GM19238 (cell line): ENCODE results near the gene ZBTB14.

Experiments
- DNase-seq: peaks from one replicate; pipeline ENCODE4 v3.0.0; 2011; ENCODE audit warnings: low spot score; ENCODE audit not compliant: insufficient read length

The ZBTB14 gene

DNA sequence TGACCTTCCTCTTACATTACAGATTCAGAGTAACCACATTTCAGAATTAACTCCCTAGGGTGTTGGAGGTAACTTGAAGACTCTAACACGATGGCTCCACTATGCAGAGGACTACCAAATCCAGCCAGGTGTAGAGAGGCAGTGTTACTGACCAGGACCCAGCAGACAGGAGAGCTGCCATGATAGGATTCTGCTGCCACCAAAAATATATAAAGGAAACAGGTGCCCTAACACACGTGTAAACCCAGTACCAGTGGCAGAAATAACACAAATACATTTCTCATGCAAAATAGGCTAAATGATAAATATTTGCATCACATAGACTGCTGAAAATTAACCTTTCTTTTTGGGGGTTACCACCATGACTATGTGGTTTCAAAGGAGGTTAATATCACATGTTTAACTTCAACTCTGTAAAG lies 7.0 kb downstream of the ZBTB14 start:
- no peak for DNase-seq

DNA sequence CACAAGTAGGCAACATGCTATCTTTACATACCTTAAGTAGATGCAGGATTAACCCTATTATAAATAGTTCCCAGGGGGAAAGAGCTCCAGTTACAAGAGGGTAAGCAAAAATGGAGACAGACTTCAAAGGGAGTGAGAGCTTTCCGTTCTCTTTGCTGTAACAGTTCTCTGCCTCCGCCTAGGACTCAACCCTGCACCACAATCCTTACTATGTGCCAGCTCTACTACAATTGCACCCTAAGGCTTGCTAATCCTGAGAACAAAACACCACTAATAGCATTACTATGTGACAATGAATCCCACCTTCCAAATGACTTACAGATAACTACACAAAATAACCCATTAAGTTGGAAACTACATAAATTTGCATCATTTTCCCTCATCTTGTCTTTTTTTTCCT lies 7.7 kb downstream of the ZBTB14 start:
- DNase-seq = no peak

DNA sequence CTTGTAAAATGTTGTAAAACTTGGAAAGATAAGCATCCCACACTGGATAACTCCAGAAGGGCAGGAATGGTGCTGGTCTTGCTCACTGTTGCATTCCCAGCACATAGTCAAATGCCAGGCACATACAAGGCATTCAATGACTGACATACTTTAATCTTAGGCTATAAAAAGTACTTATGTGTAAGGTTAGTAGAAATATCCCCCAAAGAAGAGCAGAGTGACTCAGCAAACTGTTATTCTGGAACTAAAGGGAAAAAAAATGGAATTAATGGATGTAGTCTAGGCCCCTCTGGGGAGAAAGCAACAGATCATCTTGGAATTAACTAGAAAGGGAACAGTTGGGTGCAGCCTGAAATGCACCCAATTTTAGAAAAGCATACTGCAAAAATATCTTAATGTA lies 9.0 kb downstream of the ZBTB14 start:
- DNase-seq = no peak

DNA sequence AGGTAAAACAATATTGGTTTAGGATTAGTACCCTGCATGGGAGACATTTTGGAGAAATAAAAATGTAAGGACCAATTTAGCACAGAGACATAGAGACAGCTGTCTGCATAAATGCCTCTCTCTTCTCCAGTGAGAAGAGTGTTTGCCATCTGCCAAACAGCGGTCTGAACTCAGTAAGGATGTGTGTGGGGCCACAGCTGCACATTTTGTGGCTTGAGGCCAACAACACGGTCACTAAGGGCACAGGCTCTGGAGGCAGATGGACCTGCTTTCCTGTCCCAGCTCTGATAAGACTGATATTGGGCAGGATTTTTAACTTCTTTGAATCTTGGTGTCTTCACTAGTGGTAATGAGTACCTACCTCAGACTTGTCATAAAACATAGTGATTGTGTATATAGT lies 10.2 kb downstream of the ZBTB14 start:
- no peak for DNase-seq

DNA sequence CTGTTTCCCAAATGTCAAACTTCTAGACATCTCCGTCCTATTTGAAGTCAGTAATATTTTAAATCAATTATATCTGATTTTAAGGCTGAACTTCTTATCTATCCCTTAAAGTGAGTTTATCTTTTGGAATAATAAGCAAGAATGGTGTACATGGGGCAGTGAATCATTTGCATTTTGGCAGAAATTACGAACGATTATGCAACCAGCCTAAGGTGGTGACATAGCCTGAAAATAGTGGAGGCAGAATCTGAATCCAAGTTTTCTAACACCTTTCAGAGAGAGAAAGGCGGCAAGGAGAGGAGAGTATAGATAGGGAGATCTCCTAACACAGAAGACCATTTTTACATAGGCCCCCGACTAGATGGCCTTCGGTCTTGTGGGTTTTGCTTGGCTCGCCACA lies 10.7 kb downstream of the ZBTB14 start:
- no peak for DNase-seq

DNA sequence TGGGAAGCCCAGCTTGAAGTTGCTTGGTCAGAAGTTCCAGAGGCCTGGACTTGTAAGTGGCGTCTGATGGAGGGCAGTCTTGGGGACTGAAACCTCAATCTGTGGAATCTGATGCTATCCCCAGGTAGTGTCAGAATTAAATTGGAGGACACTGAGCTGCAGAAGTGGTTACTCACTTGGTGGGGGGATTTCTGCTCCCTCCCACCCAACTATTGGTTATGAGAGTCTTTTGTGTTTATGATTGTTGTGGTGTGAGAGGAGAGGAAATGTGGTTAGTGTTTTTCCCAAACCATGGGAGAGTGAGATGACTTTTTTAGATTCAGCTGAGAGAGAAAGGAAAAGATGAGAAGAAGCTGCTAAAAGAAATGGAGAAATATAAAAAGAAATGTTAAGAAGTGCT lies 12.8 kb downstream of the ZBTB14 start:
- no peak for DNase-seq

DNA sequence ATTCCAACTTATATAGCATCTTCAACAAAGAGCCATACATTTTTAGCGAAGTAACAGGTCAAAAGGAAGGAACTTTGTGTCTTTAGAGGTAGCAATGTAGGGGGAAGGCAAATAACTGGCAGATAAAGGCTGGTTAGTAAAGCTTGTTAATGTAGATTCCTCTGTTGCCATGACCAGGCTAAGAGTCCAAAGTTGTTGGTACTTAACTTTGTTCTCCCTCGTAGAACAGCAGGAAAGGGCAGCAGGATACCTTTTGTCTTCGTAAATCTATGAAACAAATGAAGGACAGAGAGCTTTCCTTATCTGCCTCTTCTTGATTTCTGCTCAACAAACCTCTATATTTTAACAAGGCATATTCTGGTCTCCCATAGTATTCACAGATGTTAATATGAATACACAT lies 18.6 kb downstream of the ZBTB14 start:
- DNase-seq = no peak

DNA sequence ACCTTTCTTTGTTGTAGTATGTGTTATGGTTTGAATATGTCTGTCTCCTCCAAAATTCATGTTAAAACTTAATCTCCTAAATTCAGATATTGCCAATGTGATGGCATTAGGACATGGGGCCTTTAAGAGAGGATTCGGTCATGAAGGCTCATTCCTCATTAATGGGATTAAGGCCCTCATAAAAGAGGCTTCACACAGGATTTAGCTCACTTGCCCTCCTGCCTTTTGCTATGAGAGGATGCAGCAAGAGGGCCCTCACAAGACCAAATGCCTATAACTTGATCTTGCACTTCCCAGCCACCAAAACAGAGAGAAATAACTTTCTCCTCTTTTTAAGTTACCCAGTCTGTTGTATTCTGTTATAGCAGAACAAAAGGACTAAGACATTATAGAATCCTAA lies 19.7 kb downstream of the ZBTB14 start:
- no peak for DNase-seq

DNA sequence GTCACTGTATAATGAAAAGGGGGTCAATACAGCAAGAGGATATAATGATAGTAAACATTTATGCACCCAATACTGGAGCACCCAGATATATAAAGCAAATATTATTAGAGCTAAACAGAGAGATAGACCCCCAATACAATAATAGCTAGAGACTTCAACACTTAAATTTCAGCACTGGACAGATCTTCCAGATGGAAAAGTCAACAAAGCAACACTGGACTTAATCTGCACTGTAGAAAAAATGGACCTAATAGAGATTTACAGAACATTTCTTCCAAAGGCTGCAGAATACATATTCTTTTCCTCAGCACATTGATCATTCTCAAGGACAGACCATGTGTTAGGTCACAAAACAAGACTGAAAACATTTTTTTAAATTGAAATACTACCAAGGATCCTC lies 26.7 kb downstream of the ZBTB14 start:
- DNase-seq = no peak

DNA sequence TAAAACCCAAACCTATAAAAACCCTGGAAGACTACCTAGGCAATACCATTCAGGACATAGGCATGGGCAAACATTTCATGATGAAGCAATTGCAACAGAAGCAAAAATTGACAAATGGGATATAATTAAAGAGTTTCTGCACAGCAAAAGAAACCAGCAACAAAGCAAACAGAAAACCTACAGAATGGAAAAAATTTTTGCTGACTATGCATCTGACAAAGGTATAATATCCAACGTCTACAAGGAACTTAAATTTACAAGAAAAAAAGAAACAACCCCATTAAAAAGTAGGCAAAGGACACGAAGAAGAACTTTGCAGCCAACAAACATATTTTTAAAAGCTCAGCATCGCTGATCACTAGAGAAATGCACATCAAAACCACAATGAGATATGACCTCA lies 28.8 kb downstream of the ZBTB14 start:
- DNase-seq = no peak

DNA sequence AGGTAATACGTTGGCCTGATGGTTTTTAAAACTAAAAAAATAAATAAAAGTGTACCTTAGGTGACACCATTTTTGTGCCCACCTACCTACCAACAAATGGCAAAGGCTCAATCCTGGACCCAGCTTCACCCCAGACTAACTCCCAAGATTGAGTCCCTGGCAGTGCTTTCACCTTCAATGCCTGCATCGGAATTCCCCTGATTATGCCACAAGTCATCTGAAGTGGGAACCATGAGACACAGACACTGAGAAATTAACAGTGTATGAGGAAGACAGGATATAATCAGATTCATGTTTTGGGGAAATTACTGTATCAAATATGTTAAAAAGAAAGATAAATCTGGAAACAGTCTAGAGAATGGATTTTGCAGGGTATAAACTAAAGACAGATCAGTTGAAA lies 41.6 kb downstream of the ZBTB14 start:
- DNase-seq = no peak

DNA sequence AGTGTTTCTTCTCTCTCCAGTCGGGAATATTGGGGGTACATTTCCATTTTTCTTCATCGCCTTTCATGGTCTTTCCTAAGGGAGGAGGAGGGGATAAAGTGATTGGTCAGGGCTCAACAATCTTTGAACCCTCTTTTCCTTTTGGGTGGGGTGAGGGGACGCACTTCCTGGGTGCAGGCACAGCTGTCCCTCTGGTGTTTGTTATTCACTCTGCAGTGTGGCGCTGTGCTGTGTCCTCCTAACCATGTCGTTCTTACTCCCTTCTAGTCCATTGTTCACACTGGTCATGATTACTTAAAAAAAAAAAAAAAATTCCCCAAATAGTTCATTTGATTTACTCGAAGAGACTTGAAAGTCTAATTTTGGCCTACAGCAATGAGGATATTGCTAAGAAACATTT lies 44.4 kb downstream of the ZBTB14 start:
- no peak for DNase-seq

DNA sequence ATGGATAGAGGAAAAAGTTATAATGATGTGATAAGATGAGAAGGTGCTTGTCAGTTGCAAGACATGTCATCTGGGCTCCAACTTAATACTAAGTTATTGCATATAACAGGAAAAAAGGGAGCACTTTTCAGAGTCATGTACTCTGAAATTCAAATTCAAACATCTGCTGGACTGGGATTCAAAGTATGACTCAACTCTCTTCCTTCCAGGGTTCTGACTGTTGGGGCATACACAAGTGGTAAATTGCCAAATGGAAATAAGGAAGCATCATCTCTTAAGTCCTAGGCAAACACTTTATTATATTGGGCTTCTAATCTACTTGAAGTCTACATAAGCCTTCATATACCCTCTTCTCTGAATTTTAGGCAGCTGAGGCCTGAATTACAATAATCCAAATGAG lies 44.9 kb downstream of the ZBTB14 start:
- DNase-seq = no peak

DNA sequence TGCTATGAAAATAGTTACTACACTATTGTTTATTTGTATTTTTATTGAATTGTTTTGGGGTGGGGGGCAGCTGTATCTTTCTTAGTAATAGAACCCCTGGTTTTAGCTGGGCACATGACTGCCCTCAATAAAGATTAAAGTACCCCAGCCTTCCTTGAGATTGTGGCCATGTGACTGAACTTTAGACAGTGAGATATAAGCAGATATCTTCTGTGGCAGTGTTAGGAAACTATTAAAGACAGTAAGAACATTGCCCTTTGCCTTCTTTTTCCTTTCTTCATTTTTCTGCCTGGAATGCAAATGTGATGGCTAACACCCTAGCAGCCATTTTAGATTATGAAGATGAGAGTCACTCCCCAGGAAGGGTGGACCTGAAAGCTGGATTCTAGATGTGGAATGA lies 50.6 kb downstream of the ZBTB14 start:
- no peak for DNase-seq

DNA sequence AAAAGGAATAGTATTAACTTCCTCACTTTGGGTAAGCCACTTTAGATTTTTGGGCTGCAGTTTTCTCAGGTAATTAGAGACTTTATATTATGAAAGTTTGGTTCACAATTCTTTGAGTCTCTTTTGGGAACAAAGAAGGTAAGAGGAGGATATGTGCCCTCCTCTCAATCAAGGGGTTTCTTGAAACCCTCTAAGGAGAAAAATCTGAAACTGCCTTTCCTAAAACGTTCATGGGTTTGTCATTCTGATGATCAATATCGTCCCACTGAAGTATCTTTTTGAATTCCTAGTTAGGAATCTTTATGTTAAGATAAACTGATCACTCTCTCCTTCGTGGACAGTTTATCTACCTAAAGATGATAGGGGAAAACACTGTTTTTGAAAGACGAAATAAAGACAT lies 56.1 kb downstream of the ZBTB14 start:
- no peak for DNase-seq
